Esophagus muscularis mucosa (tissue), 4 donors: ENCODE results near the gene ARHGAP15.

Experiments
- CTCF ChIP-seq, 3 experiments: fragments of 200-600 bp in 2 of 3; fragments of 450-650 bp in 1 of 3; sonication (generic) in 2 of 3; IDR thresholded peaks; one replicate each; pipeline ENCODE4 v1.5.1; 2017 to 2019; ENCODE audit warnings: antibody characterized with exemption in 3 of 3, mild to moderate bottlenecking in 2 of 3, moderate library complexity in 1 of 3
- EP300 ChIP-seq: sonication (generic); formaldehyde crosslinking; IDR thresholded peaks from one replicate; pipeline ENCODE4 v1.6.1; 2017; ENCODE audit warnings: antibody characterized with exemption
- POLR2A ChIP-seq: fragments of 450-650 bp; IDR thresholded peaks from one replicate; pipeline ENCODE4 v1.6.1; 2017; ENCODE audit warnings: antibody characterized with exemption, moderate library complexity, mild to moderate bottlenecking, low read depth
- POLR2AphosphoS5 ChIP-seq, 2 donors: sonication (generic); formaldehyde crosslinking; IDR thresholded peaks; one replicate each; pipeline ENCODE4 v1.6.1; 2017; ENCODE audit warnings: antibody characterized with exemption in 2 of 2

GRCh38 chr2:143334837-143335236 lies 205.6 kb downstream of the ARHGAP15 start:
- TF ChIP-seq CTCF (IDR thresholded peaks at IDR 0.05) (no peak), EP300 (no peak), POLR2AphosphoS5 (IDR thresholded peaks at IDR 0.05) (no peak), POLR2A (no peak)
